GM23338 (cell line): ENCODE measurements around the gene SKP2. TPM values are rescaled to one million over a fixed set of nuclear protein-coding genes. Genes with fewer than 3 reads are reported as not detected.

Source experiments
- ATAC-seq: fragments of 200-7000 bp; cut with Tn5 transposase; 3 replicates; pipeline ENCODE4 v1.9.1; 2020
- DNase-seq: peaks from one replicate; pipeline ENCODE4 v3.0.0-alpha.2; 2015; ENCODE audit warnings: low spot score
- H2AFZ ChIP-seq: fragments of 200-600 bp; sonication (generic); 2 replicates; pipeline ENCODE4 v1.8.0; 2016; ENCODE audit warnings: antibody characterized with exemption, mild to moderate bottlenecking, moderate library complexity
- H3F3A ChIP-seq: fragments of 200-600 bp; sonication (generic); replicated peaks from 2 replicates; pipeline ENCODE4 v1.8.0; 2017; ENCODE audit warnings: antibody characterized with exemption, mixed run types, low read depth
- H3K27ac ChIP-seq: fragments of 200-600 bp; sonication (generic); 2 replicates; pipeline ENCODE4 v1.6.1; 2016; ENCODE audit warnings: low read depth
- H3K27me3 ChIP-seq: fragments of 200-600 bp; sonication (generic); 2 replicates; pipeline ENCODE4 v1.8.0; 2016; ENCODE audit warnings: mild to moderate bottlenecking, mixed run types, moderate library complexity; ENCODE audit not compliant: insufficient read depth
- H3K36me3 ChIP-seq: fragments of 200-600 bp; sonication (generic); 2 replicates; pipeline ENCODE4 v1.8.0; 2016; ENCODE audit warnings: mild to moderate bottlenecking; ENCODE audit not compliant: insufficient read depth
- H3K4me1 ChIP-seq: fragments of 200-600 bp; sonication (generic); 2 replicates; pipeline ENCODE4 v1.8.0; 2016; ENCODE audit warnings: mild to moderate bottlenecking, moderate library complexity; ENCODE audit not compliant: insufficient read depth
- H3K4me2 ChIP-seq: fragments of 200-600 bp; sonication (generic); 2 replicates; pipeline ENCODE4 v1.7.1; 2017; ENCODE audit warnings: mixed run types
- H3K4me3 ChIP-seq: fragments of 200-600 bp; sonication (generic); 2 replicates; pipeline ENCODE4 v1.6.1; 2016; ENCODE audit warnings: mixed run types
- H3K79me2 ChIP-seq: fragments of 200-600 bp; sonication (generic); replicated peaks from 2 replicates; pipeline ENCODE4 v1.8.0; 2017; ENCODE audit warnings: mild to moderate bottlenecking; ENCODE audit not compliant: insufficient read depth
- H3K9me2 ChIP-seq: fragments of 200-600 bp; sonication (generic); 2 replicates; pipeline ENCODE4 v1.8.0; 2017; ENCODE audit not compliant: insufficient read depth
- H4K20me1 ChIP-seq: fragments of 200-600 bp; sonication (generic); replicated peaks from 2 replicates; pipeline ENCODE4 v1.8.0; 2017; ENCODE audit warnings: mild to moderate bottlenecking; ENCODE audit not compliant: insufficient read depth
- H3K27ac Mint-ChIP-seq: 2 replicates; pipeline ENCODE4 v1.8.0; 2020; ENCODE audit warnings: inconsistent platforms, mild to moderate bottlenecking, moderate library complexity, mixed read lengths
- H3K27me3 Mint-ChIP-seq: 3 replicates; pipeline ENCODE4 v1.8.0; 2022; ENCODE audit warnings: low read depth, mild to moderate bottlenecking, moderate library complexity, mixed read lengths, inconsistent platforms; ENCODE audit not compliant: insufficient read depth, poor library complexity
- H3K36me3 Mint-ChIP-seq: 3 replicates; pipeline ENCODE4 v1.8.0; 2021; ENCODE audit warnings: low read depth, mild to moderate bottlenecking, inconsistent platforms, moderate library complexity, mixed read lengths
- H3K4me1 Mint-ChIP-seq: 3 replicates; pipeline ENCODE4 v1.8.0; 2020; ENCODE audit warnings: mild to moderate bottlenecking, inconsistent platforms, mixed read lengths
- H3K4me3 Mint-ChIP-seq: 3 replicates; pipeline ENCODE4 v1.8.0; 2021; ENCODE audit warnings: moderate library complexity, mild to moderate bottlenecking, inconsistent platforms, mixed read lengths
- H3K9me3 Mint-ChIP-seq: 3 replicates; pipeline ENCODE4 v1.8.0; 2020; ENCODE audit warnings: moderate library complexity, mild to moderate bottlenecking, inconsistent platforms, mixed read lengths
- CREB1 ChIP-seq: fragments of 250-450 bp; sonication (Bioruptor Pico); IDR thresholded peaks from 2 replicates; pipeline ENCODE4 v1.5.0; 2020; ENCODE audit warnings: low read depth, mild to moderate bottlenecking, moderate library complexity
- EZH2phosphoT487 ChIP-seq: fragments of 200-600 bp; sonication (generic); IDR thresholded peaks from one replicate; pipeline ENCODE4 v1.8.1; 2018; ENCODE audit warnings: antibody characterized with exemption; ENCODE audit not compliant: unreplicated experiment
- POLR2AphosphoS5 ChIP-seq: IDR thresholded peaks from 2 replicates; pipeline ENCODE4 v1.6.1; 2016; ENCODE audit warnings: antibody characterized with exemption, low read depth
- STAT1 ChIP-seq: IDR thresholded peaks from one replicate; pipeline ENCODE4 v1.6.1; 2016; ENCODE audit warnings: antibody characterized with exemption; ENCODE audit not compliant: unreplicated experiment
- ZNF331 ChIP-seq: fragments of 250-450 bp; sonication (Bioruptor Pico); IDR thresholded peaks from 2 replicates; pipeline ENCODE4 v1.5.0; 2020; ENCODE audit warnings: low read depth, mild to moderate bottlenecking, moderate library complexity
- polyA plus RNA-seq: library from polyadenylated mRNA; unstranded; fragments of >200 nt; fragmentation: Nextera tagmentation; extraction: Ambion mirVana; gene quantifications from 2 replicates; pipeline ENCODE4 v1.2.1, GENCODE V29; 2016
- total RNA-seq: library from RNA; depleted of rRNA; stranded (reverse); fragments of >200 nt; shearing (Covaris generic); gene quantifications from 2 replicates; pipeline ENCODE4 v1.2.3, GENCODE V29; 2014
- TF ChIP-seq, protein P1 (sequence below), 2 experiments: fragments of 200-600 bp in 1 of 2; sonication (generic) in 1 of 2; conservative IDR thresholded peaks; 2 replicates each; pipeline versions ENCODE4 v1.5.1 to v1.6.1; 2016 to 2017; ENCODE audit warnings: antibody characterized with exemption in 2 of 2, low read depth in 2 of 2, mild to moderate bottlenecking in 2 of 2, moderate library complexity in 1 of 2
- TF ChIP-seq, protein P2 (sequence below): IDR thresholded peaks from 2 replicates; pipeline ENCODE4 v1.6.1; 2016; ENCODE audit warnings: antibody characterized with exemption
- TF ChIP-seq, protein P3 (sequence below): fragments of 250-450 bp; sonication (Bioruptor Pico); IDR thresholded peaks from 2 replicates; pipeline ENCODE4 v1.5.0; 2020; ENCODE audit warnings: mild to moderate bottlenecking, moderate library complexity
- TF ChIP-seq, protein P4 (sequence below): IDR thresholded peaks from one replicate; pipeline ENCODE4 v1.6.1; 2018; ENCODE audit warnings: antibody characterized with exemption; ENCODE audit not compliant: unreplicated experiment

Gene SKP2
- total and polyA plus RNA-seq, 2 experiments from 2014 or later = 66.6 to 75.6 TPM

DNA sequence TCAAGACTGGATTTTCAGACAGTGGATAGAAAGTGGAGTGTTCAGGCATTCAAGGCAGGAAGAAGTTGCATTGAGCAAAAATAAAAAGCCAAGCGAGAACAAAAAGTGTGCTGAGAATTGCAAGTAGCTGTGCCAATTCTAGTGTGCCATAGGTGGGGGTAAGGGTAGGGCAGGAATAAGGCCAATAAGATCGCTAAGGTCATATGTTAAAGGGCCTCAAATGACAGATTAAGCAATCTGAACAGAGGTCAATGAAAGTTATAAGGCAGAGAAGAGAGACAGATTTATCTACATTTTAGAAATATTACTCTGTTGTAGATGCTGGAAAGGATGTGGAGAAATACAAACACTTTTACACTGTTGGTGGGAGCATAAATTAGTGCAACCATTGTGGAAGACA lies 53.4 kb downstream of the SKP2 start (continued):
- TF ChIP-seq, protein P1, sequence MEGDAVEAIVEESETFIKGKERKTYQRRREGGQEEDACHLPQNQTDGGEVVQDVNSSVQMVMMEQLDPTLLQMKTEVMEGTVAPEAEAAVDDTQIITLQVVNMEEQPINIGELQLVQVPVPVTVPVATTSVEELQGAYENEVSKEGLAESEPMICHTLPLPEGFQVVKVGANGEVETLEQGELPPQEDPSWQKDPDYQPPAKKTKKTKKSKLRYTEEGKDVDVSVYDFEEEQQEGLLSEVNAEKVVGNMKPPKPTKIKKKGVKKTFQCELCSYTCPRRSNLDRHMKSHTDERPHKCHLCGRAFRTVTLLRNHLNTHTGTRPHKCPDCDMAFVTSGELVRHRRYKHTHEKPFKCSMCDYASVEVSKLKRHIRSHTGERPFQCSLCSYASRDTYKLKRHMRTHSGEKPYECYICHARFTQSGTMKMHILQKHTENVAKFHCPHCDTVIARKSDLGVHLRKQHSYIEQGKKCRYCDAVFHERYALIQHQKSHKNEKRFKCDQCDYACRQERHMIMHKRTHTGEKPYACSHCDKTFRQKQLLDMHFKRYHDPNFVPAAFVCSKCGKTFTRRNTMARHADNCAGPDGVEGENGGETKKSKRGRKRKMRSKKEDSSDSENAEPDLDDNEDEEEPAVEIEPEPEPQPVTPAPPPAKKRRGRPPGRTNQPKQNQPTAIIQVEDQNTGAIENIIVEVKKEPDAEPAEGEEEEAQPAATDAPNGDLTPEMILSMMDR (conservative IDR thresholded peaks at IDR 0.05; ENCODE audit: low read depth in 2 of 2) = no peak

DNA sequence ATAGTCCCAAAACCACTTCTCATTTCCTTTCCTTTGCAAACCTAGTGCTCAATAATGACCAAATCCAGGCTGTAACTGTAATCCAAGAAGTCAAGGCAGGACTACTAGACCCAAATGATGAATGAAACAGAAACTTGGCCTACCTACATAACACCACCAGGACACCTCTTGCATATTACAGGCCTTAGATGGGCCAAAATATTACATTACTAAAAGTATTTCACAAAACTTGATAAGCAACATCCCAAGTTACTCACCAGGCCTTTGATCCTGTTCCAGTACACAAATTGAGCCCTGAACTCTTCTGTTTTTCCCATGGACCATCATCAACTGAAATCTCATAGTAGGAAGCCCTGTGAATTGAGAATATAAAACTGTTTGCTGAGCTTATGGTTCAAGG lies 55.0 kb downstream of the SKP2 start:
- DNase-seq (no peak), ATAC-seq (no peak)
- H3K27me3 Mint-ChIP-seq = peaks cover 1% of the 10 kb centered on the region
- H3K79me2 ChIP-seq = no peaks in the 10 kb centered on the region
- H4K20me1 ChIP-seq = no peaks in the 10 kb centered on the region
- no peaks in the 10 kb centered on the region for H3K4me1 Mint-ChIP-seq
- no peak overlapping the region for H3K4me3 Mint-ChIP-seq
- no peaks in the 10 kb centered on the region for H3K36me3 ChIP-seq
- H2AFZ ChIP-seq = no peak overlapping the region
- H3K36me3 Mint-ChIP-seq = peaks cover 4% of the 10 kb centered on the region; the same call in 2 of the 3 replicates
- H3K4me2 ChIP-seq = no peak overlapping the region
- H3K27me3 ChIP-seq = no peaks in the 10 kb centered on the region
- no peaks in the 10 kb centered on the region for H3K9me3 Mint-ChIP-seq
- H3K27ac ChIP-seq = no peak overlapping the region
- H3K27ac Mint-ChIP-seq = no peak overlapping the region
- H3K9me2 ChIP-seq = no peaks in the 10 kb centered on the region
- TF ChIP-seq, protein P1 (conservative IDR thresholded peaks at IDR 0.05; ENCODE audit: low read depth in 2 of 2) = no peak
- no peak for TF ChIP-seq EZH2phosphoT487
- TF ChIP-seq, protein P2, sequence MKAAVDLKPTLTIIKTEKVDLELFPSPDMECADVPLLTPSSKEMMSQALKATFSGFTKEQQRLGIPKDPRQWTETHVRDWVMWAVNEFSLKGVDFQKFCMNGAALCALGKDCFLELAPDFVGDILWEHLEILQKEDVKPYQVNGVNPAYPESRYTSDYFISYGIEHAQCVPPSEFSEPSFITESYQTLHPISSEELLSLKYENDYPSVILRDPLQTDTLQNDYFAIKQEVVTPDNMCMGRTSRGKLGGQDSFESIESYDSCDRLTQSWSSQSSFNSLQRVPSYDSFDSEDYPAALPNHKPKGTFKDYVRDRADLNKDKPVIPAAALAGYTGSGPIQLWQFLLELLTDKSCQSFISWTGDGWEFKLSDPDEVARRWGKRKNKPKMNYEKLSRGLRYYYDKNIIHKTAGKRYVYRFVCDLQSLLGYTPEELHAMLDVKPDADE = no peak
- TF ChIP-seq ZNF331 (CRISPR knock-in tag) = no peak
- TF ChIP-seq CREB1 (CRISPR knock-in tag) = no peak
- TF ChIP-seq STAT1 = no peak
- TF ChIP-seq POLR2AphosphoS5 = no peak
- TF ChIP-seq, protein P3, sequence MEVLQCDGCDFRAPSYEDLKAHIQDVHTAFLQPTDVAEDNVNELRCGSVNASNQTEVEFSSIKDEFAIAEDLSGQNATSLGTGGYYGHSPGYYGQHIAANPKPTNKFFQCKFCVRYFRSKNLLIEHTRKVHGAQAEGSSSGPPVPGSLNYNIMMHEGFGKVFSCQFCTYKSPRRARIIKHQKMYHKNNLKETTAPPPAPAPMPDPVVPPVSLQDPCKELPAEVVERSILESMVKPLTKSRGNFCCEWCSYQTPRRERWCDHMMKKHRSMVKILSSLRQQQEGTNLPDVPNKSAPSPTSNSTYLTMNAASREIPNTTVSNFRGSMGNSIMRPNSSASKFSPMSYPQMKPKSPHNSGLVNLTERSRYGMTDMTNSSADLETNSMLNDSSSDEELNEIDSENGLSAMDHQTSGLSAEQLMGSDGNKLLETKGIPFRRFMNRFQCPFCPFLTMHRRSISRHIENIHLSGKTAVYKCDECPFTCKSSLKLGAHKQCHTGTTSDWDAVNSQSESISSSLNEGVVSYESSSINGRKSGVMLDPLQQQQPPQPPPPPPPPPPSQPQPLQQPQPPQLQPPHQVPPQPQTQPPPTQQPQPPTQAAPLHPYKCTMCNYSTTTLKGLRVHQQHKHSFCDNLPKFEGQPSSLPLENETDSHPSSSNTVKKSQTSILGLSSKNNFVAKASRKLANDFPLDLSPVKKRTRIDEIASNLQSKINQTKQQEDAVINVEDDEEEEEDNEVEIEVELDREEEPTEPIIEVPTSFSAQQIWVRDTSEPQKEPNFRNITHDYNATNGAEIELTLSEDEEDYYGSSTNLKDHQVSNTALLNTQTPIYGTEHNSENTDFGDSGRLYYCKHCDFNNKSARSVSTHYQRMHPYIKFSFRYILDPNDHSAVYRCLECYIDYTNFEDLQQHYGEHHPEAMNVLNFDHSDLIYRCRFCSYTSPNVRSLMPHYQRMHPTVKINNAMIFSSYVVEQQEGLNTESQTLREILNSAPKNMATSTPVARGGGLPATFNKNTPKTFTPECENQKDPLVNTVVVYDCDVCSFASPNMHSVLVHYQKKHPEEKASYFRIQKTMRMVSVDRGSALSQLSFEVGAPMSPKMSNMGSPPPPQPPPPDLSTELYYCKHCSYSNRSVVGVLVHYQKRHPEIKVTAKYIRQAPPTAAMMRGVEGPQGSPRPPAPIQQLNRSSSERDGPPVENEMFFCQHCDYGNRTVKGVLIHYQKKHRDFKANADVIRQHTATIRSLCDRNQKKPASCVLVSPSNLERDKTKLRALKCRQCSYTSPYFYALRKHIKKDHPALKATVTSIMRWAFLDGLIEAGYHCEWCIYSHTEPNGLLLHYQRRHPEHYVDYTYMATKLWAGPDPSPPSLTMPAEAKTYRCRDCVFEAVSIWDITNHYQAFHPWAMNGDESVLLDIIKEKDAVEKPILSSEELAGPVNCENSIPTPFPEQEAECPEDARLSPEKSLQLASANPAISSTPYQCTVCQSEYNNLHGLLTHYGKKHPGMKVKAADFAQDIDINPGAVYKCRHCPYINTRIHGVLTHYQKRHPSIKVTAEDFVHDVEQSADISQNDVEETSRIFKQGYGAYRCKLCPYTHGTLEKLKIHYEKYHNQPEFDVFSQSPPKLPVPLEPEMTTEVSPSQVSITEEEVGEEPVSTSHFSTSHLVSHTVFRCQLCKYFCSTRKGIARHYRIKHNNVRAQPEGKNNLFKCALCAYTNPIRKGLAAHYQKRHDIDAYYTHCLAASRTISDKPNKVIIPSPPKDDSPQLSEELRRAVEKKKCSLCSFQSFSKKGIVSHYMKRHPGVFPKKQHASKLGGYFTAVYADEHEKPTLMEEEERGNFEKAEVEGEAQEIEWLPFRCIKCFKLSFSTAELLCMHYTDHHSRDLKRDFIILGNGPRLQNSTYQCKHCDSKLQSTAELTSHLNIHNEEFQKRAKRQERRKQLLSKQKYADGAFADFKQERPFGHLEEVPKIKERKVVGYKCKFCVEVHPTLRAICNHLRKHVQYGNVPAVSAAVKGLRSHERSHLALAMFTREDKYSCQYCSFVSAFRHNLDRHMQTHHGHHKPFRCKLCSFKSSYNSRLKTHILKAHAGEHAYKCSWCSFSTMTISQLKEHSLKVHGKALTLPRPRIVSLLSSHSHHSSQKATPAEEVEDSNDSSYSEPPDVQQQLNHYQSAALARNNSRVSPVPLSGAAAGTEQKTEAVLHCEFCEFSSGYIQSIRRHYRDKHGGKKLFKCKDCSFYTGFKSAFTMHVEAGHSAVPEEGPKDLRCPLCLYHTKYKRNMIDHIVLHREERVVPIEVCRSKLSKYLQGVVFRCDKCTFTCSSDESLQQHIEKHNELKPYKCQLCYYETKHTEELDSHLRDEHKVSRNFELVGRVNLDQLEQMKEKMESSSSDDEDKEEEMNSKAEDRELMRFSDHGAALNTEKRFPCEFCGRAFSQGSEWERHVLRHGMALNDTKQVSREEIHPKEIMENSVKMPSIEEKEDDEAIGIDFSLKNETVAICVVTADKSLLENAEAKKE (CRISPR knock-in tag) = no peak
- TF ChIP-seq, protein P4, sequence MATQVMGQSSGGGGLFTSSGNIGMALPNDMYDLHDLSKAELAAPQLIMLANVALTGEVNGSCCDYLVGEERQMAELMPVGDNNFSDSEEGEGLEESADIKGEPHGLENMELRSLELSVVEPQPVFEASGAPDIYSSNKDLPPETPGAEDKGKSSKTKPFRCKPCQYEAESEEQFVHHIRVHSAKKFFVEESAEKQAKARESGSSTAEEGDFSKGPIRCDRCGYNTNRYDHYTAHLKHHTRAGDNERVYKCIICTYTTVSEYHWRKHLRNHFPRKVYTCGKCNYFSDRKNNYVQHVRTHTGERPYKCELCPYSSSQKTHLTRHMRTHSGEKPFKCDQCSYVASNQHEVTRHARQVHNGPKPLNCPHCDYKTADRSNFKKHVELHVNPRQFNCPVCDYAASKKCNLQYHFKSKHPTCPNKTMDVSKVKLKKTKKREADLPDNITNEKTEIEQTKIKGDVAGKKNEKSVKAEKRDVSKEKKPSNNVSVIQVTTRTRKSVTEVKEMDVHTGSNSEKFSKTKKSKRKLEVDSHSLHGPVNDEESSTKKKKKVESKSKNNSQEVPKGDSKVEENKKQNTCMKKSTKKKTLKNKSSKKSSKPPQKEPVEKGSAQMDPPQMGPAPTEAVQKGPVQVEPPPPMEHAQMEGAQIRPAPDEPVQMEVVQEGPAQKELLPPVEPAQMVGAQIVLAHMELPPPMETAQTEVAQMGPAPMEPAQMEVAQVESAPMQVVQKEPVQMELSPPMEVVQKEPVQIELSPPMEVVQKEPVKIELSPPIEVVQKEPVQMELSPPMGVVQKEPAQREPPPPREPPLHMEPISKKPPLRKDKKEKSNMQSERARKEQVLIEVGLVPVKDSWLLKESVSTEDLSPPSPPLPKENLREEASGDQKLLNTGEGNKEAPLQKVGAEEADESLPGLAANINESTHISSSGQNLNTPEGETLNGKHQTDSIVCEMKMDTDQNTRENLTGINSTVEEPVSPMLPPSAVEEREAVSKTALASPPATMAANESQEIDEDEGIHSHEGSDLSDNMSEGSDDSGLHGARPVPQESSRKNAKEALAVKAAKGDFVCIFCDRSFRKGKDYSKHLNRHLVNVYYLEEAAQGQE = no peak
- no peak overlapping the region for H3K4me3 ChIP-seq
- no peaks in the 10 kb centered on the region for H3K4me1 ChIP-seq
- H3F3A ChIP-seq = no peaks in the 10 kb centered on the region
